PC-3 (cell line): ENCODE measurements around the gene DPPA3. TPM values are rescaled to one million over a fixed set of nuclear protein-coding genes. Genes with fewer than 3 reads are reported as not detected.
"Not testable (repeated sequence)": the region's sequence is repeated elsewhere in the genome, so short reads cannot be mapped to it uniquely, and the experiment has no call there.

Experiments
- ATAC-seq: fragments of 200-7000 bp; cut with Tn5 transposase; 2 replicates; pipeline ENCODE4 v1.9.1; 2020; ENCODE audit warnings: mild to moderate bottlenecking, moderate library complexity
- BruUV-seq: library from RNA; stranded (reverse); fragments of 400-500 nt; replicated peaks from 2 replicates; lab custom pipeline; 2021; lab: Mats Ljungman, UMichigan
- CTCF ChIA-PET: fragments of 300-600 bp; sonication (Branson Sonifier 250); formaldehyde crosslinking; loops from one replicate; lab custom pipeline; 2022; ENCODE audit warnings: antibody characterized with exemption; lab: Charles Lee
- POLR2A ChIA-PET: fragments of 300-600 bp; sonication (Branson Sonifier 250); formaldehyde crosslinking; loops from one replicate; lab custom pipeline; 2022; ENCODE audit warnings: antibody characterized with exemption; ENCODE audit not compliant: unreplicated experiment; lab: Charles Lee
- DNase-seq: peaks from one replicate; pipeline ENCODE4 v3.0.0-alpha.2; 2015
- H2AFZ ChIP-seq: fragments of 300-600 bp; sonication (generic); 2 replicates; pipeline ENCODE4 v1.6.0; 2016; ENCODE audit warnings: antibody characterized with exemption, low read length
- H3F3A ChIP-seq: fragments of 300-600 bp; sonication (generic); one replicate; pipeline ENCODE4 v1.6.0; 2017; ENCODE audit warnings: antibody characterized with exemption, low read length, control low read depth, mild to moderate bottlenecking; ENCODE audit not compliant: unreplicated experiment
- H3K27ac ChIP-seq: fragments of 300-600 bp; sonication (generic); 2 replicates; pipeline ENCODE4 v1.5.1; 2016; ENCODE audit warnings: mild to moderate bottlenecking, low read length
- H3K27me3 ChIP-seq: fragments of 300-600 bp; sonication (generic); 2 replicates; pipeline ENCODE4 v1.6.1; 2016; ENCODE audit warnings: low read length, mixed read lengths
- H3K36me3 ChIP-seq: fragments of 300-600 bp; sonication (generic); 2 replicates; pipeline ENCODE4 v1.6.1; 2016; ENCODE audit warnings: low read depth, mixed run types, low read length, mixed read lengths
- H3K4me1 ChIP-seq: fragments of 300-600 bp; sonication (generic); 2 replicates; pipeline ENCODE4 v1.5.1; 2016; ENCODE audit warnings: low read length; ENCODE audit not compliant: insufficient read depth
- H3K4me2 ChIP-seq: fragments of 300-600 bp; sonication (generic); 2 replicates; pipeline ENCODE4 v1.6.0; 2016; ENCODE audit warnings: low read length
- H3K4me3 ChIP-seq: fragments of 300-600 bp; sonication (generic); 2 replicates; pipeline ENCODE4 v1.5.1; 2016; ENCODE audit warnings: mild to moderate bottlenecking, low read length, mixed read lengths
- H3K79me2 ChIP-seq: fragments of 300-600 bp; sonication (generic); 2 replicates; pipeline ENCODE4 v1.6.1; 2017; ENCODE audit warnings: low read length, mixed read lengths
- H3K9ac ChIP-seq: fragments of 300-600 bp; sonication (generic); 2 replicates; pipeline ENCODE4 v1.6.0; 2016; ENCODE audit warnings: mild to moderate bottlenecking, low read length
- H3K9me2 ChIP-seq: fragments of 300-600 bp; sonication (generic); replicated peaks from 2 replicates; pipeline ENCODE4 v1.6.1; 2016; ENCODE audit warnings: mixed run types, low read length, mixed read lengths
- H3K9me3 ChIP-seq: fragments of 300-600 bp; sonication (generic); 2 replicates; pipeline ENCODE4 v1.6.1; 2016; ENCODE audit warnings: low read length, mixed read lengths
- H4K20me1 ChIP-seq: fragments of 300-600 bp; sonication (generic); 2 replicates; pipeline ENCODE4 v1.6.1; 2016; ENCODE audit warnings: low read length, mixed read lengths
- EZH2 ChIP-seq: fragments of 300-600 bp; sonication (generic); IDR thresholded peaks from one replicate; pipeline ENCODE4 v1.6.1; 2017; ENCODE audit warnings: antibody characterized with exemption, mild to moderate bottlenecking, low read length; ENCODE audit not compliant: unreplicated experiment
- EZH2phosphoT487 ChIP-seq: fragments of 300-600 bp; sonication (generic); IDR thresholded peaks from 2 replicates; pipeline ENCODE4 v1.6.1; 2018; ENCODE audit warnings: mild to moderate bottlenecking, antibody characterized with exemption, low read length, borderline replicate concordance
- intact Hi-C: fragments of 100-400 bp; cut with micrococcal nuclease; formaldehyde crosslinking; loops from 2 replicates; pipeline ENCODE4 v1.9.0; 2023
- total RNA-seq: library from RNA; depleted of rRNA; stranded (reverse); fragments of >200 nt; gene quantifications from 2 replicates; pipeline ENCODE4 v1.2.3, GENCODE V29; 2014
- TF ChIP-seq, protein P1 (sequence below): fragments of 300-600 bp; sonication (generic); conservative IDR thresholded peaks from 2 replicates; pipeline ENCODE4 v1.5.1; 2017; ENCODE audit warnings: antibody characterized with exemption, low read depth, mild to moderate bottlenecking, low read length

DPPA3 gene
- total RNA-seq, 1 experiment from 2014 or later = not detected

DNA sequence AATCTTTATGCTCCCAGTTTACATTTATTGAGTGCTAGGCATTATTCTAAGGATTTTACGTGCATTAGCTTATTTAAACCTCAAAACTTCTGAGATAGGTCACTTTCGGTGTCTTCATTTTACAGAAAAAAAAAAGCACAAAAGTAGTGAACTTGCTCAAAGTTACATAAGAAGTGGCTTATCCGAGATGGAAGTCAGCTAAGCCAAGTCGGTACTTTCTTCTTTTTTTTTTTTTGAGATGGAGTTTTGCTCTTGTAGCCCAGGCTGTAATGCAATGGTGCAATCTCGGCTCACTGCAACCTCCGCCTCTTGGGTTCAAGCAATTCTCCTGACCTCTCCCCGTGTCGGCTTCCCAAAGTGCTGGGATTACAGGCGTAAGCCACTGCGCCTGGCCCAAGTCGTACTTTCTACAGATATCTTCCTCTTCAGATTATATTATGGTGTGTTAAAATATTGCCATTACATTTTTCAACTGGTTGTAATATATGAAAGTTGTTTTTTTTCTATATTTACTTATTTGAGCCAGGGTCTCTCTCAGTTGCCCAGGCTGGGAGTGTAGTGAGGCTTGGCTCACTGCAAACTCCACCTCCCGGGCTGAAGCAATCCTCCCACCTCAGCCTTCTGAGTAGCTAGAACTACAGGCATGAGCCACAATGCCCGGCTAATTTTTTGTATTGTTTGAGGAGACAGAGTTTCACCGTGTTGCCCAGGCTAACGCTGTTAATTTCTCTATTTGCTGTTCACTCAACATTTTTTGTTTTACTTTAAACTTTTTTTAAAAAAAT, 8.9 kb downstream of the DPPA3 start:
- ATAC-seq (no peak), DNase-seq (no peak)
- Histone ChIP-seq H3K79me2 (no peaks in the 10 kb centered on the region), H3K27me3 (no peaks in the 10 kb centered on the region), H3F3A (no peaks in the 10 kb centered on the region), H3K36me3 (no peaks in the 10 kb centered on the region), H2AFZ (no peak overlapping the region), H3K4me1 (no peaks in the 10 kb centered on the region), H3K9me2 (no peaks in the 10 kb centered on the region), H4K20me1 (no peaks in the 10 kb centered on the region), H3K27ac (no peak overlapping the region), H3K4me3 (no peak overlapping the region), H3K9ac (no peak overlapping the region), H3K9me3 (no peaks in the 10 kb centered on the region), H3K4me2 (no peak overlapping the region)
- intact Hi-C loops = no loop called here
- POLR2A ChIA-PET = no interaction called here
- BruUV-seq = no TSS peak
- TF ChIP-seq, protein P1, sequence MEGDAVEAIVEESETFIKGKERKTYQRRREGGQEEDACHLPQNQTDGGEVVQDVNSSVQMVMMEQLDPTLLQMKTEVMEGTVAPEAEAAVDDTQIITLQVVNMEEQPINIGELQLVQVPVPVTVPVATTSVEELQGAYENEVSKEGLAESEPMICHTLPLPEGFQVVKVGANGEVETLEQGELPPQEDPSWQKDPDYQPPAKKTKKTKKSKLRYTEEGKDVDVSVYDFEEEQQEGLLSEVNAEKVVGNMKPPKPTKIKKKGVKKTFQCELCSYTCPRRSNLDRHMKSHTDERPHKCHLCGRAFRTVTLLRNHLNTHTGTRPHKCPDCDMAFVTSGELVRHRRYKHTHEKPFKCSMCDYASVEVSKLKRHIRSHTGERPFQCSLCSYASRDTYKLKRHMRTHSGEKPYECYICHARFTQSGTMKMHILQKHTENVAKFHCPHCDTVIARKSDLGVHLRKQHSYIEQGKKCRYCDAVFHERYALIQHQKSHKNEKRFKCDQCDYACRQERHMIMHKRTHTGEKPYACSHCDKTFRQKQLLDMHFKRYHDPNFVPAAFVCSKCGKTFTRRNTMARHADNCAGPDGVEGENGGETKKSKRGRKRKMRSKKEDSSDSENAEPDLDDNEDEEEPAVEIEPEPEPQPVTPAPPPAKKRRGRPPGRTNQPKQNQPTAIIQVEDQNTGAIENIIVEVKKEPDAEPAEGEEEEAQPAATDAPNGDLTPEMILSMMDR = no peak
- TF ChIP-seq EZH2phosphoT487 (no peak), EZH2 (no peak)
- CTCF ChIA-PET = no interaction called here

DNA sequence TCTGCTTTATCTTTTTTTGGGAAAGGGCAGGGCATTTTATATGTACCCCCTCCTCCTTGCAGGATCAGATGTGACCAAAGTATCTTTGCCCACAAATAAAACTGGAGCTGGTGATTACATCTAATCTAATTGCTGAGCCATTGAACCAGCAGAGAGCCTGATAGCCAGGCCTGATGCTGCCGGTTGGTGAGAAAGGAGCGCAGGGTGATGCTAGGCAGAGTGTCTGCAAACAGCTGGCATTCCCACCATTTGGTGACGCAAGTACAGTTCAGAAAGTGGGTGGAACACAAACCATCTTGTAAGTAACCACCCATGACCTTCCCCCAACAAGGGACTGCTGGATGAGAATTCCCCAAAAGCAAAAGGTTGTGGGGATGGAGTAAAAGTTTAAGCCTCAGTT, 12.7 kb downstream of the DPPA3 start:
- H3K79me2 ChIP-seq = no peaks in the 10 kb centered on the region
- H3K4me2 ChIP-seq = no peak overlapping the region
- BruUV-seq = no TSS peak
- ChIA-PET CTCF (no interaction called here), POLR2A (no interaction called here)
- no peaks in the 10 kb centered on the region for H4K20me1 ChIP-seq
- H3K4me1 ChIP-seq = no peaks in the 10 kb centered on the region
- no peaks in the 10 kb centered on the region for H3K9me3 ChIP-seq
- no peak overlapping the region for H3K4me3 ChIP-seq
- H3K27me3 ChIP-seq = peaks cover 12% of the 10 kb centered on the region
- DNase-seq = no peak
- no peak overlapping the region for H3K9ac ChIP-seq
- H2AFZ ChIP-seq = no peak overlapping the region
- no peak for ATAC-seq
- no peaks in the 10 kb centered on the region for H3F3A ChIP-seq
- intact Hi-C loops = no loop called here
- no peaks in the 10 kb centered on the region for H3K9me2 ChIP-seq
- H3K36me3 ChIP-seq = no peaks in the 10 kb centered on the region
- no peak for TF ChIP-seq EZH2
- TF ChIP-seq, protein P1 = no peak
- no peak for TF ChIP-seq EZH2phosphoT487
- H3K27ac ChIP-seq = no peak overlapping the region

DNA sequence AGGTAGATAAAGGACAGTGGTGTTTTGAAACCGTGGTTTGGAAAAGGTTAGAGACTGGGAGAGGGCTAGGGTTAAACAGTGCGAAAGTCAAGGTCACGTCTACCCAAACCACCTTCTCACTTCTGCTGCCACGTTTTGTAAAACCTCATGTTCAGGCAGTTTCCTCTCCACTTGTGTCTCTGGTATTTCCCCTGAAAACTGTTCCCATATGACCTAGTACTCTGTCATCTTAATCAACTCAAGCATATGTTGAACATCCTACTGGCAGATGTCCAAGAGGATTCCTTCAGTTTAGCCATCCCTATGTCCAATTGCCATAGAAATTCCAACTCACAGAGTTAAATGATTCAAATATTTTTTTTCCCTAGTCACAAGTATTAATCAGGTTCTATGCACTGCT, 18.5 kb downstream of the DPPA3 start:
- Histone ChIP-seq H4K20me1 (no peaks in the 10 kb centered on the region), H3K4me2 (no peak overlapping the region), H3K36me3 (no peaks in the 10 kb centered on the region), H3K27me3 (peaks cover 12% of the 10 kb centered on the region), H3F3A (no peaks in the 10 kb centered on the region), H3K4me1 (no peaks in the 10 kb centered on the region), H3K9ac (no peak overlapping the region), H3K9me2 (no peaks in the 10 kb centered on the region), H3K4me3 (no peak overlapping the region), H3K9me3 (no peaks in the 10 kb centered on the region), H3K79me2 (no peaks in the 10 kb centered on the region), H2AFZ (no peak overlapping the region), H3K27ac (no peak overlapping the region)
- POLR2A ChIA-PET = no interaction called here
- ATAC-seq (no peak), DNase-seq (no peak)
- BruUV-seq = no TSS peak
- intact Hi-C loops = no loop called here
- TF ChIP-seq EZH2 (no peak), EZH2phosphoT487 (no peak)
- TF ChIP-seq, protein P1 = no peak
- CTCF ChIA-PET = no interaction called here

DNA sequence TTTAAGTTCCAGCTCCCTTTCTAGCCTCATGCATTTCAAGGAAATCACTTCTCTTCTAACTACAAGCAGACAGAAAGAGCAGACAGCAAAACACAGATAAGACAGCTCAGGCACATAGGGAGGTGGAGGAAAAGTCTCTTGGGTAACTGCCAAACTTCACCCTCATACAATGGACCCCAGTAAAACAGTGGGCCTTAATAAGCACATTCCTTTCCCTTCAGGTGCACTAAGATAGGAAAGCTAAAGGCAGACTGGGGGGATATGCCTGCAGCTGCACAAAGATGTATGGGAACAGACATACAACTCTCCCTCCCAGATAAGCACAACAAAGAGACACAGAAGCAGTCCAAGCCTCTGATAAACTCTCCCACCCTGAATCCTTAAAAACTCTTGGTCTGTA, 19.8 kb downstream of the DPPA3 start:
- H2AFZ ChIP-seq, H3K9me3 ChIP-seq, intact Hi-C loops, DNase-seq, BruUV-seq, CTCF ChIA-PET, H3K27me3 ChIP-seq, H3K9me2 ChIP-seq, H3F3A ChIP-seq, H3K4me3 ChIP-seq, H3K4me1 ChIP-seq, H3K9ac ChIP-seq, POLR2A ChIA-PET, H3K79me2 ChIP-seq, H4K20me1 ChIP-seq, H3K27ac ChIP-seq, H3K4me2 ChIP-seq, ATAC-seq, H3K36me3 ChIP-seq: not testable (repeated sequence)
